HG02610 (cell line): ENCODE data around the gene FASLG.
"Not testable (repeated sequence)": the region's sequence is repeated elsewhere in the genome, so short reads cannot be mapped to it uniquely, and the experiment has no call there.

Experiments
- ATAC-seq: cut with Tn5 transposase; IDR thresholded peaks from one replicate; pipeline ENCODE4 v1.9.1; 2021; ENCODE audit warnings: mild to moderate bottlenecking, moderate library complexity; ENCODE audit not compliant: unreplicated experiment

The FASLG gene

DNA sequence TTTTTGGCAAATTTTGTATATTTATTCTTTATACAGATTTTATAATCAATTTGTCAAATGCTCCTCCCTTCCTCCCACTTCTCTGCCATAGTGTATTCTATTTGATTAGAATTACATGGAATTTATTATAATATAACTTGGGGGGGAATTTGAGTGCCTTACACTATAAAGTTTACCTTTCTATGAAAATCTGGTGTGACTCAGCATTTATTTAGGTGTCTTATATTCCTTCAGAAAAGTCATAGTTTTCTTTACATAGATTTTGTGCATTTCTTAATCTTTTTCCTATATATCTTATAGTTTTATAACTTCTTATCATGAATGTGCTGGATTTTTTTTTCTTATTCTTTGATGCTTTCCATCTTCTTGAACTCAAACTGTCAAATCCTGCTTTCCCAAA is 21.3 kb downstream of the FASLG start:
- ATAC-seq, result no peak

DNA sequence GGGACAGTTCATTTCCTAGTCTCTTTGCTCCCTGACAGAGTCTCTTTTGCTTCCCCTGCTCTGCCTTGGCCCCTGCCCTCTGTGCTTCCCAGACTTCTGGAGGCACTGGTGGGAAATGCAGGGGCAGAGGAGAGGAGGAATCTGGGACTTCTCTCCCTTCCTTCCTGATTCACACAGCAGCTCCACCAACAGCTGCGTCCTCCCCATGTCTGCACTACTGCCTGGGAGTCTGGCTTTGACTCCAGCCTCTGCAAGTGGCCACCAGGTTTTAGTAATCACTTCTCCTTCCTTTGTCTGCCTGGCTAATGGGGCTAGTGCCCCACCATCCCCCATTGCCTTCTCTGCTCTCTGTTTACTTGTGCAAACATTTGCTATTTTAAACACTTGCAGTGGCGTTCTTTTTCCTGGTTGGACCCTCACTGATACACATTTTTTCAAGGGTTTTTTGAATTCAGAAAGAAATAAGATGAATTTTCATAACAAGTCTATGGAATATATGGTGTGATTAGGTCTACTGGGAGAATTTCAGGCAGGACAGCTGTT is 21.9 kb downstream of the FASLG start:
- no peak for ATAC-seq

DNA sequence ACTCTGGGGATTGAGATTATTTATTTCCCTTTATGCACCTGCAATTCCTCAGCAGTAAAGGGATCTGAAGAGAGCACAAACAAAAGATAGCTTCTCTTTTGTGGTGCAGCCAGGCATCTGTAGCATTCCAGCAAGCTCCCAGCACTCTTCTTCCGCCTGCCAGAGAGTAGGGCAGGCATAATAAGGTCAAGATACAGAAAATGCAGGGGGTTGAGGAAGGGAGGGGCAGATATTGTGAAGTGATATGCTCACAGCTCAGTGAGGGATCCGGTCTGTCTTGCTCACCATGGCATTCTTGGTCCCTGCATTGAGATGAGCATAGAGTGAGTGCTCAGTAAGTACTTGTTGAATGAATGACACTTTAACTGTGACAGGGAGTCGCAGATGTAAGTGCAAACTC is 23.9 kb downstream of the FASLG start:
- no peak for ATAC-seq

DNA sequence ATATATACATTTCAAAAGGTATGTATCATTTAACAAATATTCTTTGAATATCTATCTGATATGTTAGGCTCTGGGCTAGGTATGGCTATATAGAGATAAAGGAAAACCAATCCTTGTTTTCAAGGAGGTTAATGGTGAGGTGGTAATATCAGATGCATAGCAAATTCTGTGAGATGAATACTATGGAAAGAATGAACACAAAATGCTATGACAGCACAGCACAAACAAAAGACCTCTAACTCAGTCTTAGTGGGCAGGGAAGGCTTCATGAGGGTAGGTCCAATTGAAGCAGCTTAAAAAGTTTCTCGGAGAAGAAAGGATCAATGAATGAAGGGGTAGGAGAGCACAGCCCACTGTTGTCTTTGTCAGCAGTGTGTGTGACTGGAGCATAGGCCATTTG is 27.2 kb downstream of the FASLG start:
- no peak for ATAC-seq

DNA sequence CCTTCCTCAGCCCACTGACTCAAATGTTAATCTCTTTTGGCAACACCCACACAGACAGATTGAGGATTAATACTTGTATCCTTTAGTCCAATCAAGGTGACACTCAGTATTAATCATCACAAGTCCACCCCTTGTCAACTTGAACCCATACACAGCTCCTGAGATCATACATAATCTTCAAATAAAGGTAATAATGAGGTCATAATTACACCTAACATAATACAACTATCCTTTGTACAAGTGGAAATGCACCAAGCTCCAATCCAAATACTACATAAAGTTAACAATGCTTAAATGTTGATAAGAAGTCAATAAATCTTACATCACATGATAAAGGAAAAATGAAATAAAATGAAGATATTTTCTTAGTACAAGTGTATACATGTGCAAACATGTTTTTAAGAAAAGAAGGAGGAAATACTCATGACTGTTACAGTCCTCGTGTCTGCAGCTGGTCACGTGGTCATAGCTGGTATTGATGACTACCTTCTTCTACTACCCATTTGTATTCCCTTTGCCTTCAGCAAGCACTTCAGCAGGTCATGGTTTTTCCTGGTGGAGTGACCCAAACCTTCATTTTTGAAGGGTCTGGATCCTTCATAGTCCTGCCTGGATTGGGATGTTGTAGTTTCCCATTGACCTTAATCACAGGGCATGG is 29.7 kb downstream of the FASLG start:
- not testable (repeated sequence) for ATAC-seq

DNA sequence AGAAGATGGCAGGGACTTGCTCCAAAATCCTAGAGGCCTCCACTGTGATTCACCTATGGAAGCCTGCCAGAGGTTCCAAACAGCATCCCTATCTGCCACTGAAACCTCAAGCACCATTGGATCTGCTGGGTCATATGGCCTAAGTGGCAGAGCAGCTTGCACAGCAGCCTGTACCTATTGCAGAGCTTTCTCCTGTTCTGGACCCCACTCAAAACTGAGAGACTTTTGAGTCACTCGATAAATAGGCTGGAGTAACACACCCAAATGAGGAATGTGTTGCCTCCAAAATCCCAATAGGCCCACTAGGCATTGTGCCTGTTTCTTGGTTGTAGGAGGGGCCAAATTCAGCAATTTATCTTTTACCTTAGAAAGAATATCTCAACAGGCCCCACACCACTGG is 32.0 kb downstream of the FASLG start:
- ATAC-seq, result not testable (repeated sequence)

DNA sequence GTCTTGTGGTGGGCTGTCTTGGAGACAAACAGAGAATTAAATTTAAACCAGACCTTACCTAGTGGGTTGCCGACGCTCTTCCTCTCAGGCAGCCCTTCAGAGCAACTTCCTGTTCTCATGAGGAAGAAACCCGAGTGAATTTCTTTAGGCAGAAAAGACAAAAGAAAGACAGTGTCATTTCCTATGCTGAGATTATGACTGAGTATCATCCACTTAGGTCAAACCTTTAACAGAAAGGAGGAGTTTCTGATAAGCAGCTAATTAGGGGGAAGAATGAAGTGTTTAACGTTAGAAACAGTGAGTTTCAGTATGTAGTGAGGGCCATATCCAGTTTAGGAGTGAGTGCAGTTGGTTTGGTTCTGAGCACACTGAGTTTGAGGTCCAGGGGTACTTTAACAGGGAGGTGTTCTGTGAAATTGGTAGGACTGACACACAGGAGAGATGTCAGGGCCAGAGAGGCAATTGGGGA is 38.7 kb downstream of the FASLG start:
- ATAC-seq, result no peak

DNA sequence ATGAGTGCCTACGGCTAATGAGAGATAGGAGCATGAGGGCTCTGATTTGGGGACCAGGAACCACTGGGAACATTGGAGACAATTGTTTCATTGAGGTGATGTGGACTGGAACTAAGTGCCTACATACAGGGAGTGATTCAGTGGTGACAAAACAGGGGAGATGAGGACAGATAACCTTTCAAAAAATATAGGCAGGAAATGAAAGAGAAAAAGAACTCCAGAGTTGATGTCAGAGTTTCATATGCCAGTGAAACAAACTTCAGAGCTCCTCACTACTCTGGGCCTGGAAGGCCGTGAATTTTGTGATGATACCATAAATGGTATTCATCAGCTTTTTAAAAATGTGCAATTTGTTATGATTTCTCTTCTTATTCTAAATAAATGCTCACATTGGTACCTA is 39.3 kb downstream of the FASLG start:
- peak; percentile 36 for ATAC-seq

DNA sequence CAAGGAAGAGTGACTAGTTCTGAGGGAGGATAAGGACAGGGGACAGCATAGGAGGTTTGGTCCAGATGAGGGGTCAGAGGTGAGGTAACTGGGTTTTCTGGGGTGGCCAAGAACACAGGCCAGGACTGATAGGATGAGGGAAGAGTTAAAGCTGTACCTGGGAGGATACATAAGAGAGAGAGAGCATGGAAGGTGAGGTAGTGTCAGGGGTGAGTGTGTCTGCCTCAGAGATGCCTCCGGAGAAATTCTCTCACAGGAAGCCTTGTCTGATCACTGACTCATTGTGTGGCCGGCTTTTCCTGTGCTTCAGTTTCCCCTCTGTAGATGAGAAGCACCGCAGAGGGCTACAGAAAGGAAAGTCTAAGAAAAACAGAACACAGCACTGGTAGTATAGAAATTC is 40.2 kb downstream of the FASLG start:
- peak; percentile 76 for ATAC-seq

DNA sequence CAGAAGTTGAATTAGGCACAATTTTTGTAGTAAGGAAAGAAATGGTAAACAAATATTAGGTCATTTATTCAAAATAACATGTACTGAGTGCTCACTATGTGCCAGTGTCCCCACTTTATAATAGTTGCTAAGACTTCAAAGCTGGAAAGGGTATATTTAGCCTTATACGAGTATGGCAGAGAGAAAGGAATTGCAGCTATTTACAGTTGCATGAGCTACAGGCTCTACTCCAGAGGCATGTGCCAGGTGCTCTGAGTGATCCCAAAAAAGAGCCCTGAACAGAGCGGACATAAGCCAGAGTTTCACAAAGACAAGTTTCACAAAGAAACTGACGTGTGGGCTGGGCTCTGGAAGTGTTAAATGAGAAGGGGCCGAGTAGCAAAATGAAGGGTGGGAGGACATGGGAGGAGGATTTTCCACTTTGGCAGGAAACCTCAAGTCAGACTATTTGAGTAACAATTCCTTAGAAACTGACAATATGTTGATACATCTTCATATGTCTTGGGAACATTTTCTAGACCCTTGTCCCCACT is 40.9 kb downstream of the FASLG start:
- ATAC-seq, result no peak

DNA sequence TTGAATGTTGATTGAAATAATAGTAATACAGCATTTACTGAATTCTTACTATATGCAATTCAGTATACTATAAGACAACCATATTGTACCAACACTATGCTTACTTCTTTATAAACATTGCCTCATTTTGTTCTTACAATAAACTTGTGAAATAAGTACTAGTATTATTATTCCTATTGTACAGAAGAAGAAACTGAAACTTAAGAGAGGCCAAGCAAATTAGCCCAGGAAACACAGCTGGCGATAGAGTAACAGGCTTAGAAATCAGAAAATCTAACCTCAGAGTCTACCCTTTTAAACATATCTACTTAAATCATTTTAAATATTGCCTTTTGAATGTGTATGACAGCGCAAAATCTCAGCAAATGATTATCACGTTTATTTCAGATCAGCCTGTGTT is 41.7 kb downstream of the FASLG start:
- no peak for ATAC-seq

DNA sequence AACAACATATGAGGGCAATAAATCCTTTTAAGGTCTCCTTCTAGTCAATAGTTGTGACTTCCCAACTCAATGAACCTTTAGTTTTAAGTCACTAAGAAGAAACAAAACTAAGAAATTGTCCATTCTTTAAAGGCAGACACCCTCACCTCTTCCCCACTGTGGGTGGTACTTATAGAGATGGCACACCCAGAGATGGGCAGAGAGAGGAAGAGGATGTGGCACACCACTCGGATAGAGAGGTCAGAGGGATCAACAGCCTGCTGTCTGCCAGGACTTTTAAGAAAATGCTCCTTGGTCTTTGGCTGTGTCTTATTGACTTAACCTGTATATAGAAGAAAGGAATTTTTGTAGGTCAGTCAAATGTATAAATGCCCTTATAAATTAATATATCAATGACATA is 45.1 kb downstream of the FASLG start:
- ATAC-seq, result no peak

DNA sequence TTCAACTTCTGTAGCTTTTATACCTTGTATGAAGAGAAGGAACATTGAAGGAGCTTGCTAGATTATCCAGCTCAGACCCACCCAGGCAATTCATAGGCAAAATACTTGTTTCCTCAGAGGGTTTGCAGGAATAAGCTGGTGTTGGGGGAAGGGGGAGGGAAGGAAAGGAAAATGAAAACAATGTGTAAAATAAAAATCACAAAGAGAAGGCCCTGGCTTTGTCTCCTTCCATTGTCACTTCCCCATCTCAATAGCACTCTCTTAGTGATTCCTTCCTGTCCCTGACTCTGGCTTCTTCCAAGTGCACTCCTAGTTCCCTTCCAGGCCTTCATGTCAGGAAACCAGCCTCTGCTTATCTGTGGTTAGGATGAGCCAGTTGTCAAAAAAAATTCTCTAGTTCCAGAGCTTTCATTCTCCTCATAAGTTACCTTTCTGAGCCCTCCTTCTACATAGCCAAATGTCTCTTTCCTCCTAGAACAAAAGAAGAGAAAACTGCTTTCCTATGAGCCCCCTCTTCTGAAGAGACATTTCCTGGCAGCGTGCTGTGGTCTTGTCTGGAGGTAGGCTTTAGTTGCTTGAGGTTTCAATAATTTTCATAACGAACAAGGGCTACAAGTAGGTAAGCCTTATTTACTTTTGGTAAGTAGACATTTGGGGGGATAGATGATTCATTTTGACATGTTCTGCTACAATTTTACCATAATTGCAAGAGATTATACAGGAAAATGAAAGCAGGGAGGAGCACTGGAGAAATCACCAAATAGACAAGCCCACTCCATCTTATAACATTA is 45.7 kb downstream of the FASLG start:
- ATAC-seq, result no peak

DNA sequence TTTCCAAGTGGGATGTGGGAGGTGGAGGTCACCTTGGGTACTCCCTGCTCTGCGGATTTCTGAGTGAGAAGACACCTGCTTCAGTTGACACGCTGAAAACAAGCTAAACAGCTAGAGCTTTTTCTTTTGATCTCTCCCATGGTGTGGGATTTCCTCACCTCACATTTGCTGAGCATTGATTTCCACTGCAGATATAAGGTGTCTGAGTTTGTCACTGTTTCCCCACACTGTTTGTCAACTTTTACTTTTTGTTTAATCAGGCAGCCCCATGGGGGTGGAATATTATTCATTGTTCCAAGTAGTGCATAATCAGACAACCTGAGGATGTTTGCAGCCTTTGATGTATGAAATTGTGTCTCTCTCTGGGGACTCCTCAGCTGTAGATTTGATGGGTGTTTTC is 49.5 kb downstream of the FASLG start:
- ATAC-seq, result no peak

DNA sequence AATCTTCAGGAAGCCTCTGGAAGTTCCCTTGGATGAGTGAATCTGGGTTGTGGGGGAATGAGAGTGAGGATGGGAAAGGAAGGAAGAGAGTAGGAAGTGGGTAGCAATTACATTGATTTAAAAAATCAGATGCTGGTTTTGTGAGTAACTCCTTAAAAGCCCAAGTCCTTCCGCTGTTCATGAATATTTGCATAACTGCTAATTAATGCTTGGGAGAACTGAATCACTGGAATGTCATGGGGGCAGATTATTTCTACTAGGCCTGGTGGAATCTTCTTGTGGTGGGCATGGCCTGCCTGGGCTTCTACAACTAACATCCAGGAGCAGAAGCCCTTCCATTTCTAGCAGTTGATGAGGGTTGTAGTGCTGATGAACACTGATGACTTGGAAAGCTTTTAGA is 52.7 kb downstream of the FASLG start:
- no peak for ATAC-seq

DNA sequence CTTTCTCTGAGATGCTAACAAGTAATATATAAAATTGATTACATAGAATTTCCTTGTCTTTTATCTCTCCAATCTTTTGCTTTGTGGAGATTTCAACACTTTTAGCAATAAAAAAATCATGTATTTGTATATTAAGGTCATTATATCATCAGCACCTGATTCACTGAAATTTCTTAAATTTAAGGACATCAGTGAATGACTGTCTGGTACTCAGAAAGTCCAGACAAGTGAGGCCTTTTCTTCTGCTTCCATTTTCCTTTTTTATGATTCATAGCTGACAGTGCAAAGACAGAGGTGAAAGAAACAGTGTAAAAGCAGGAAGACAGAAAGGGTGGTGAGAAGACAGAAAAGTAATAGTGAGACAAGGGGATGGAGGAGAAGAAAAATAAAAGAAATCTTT is 54.6 kb downstream of the FASLG start:
- ATAC-seq, result no peak
